Stimulated activated CD8-positive, alpha-beta memory T cell treated with anti-CD3 and anti-CD28 coated beads, Interleukin-15, amount 100 ng/mL, for 24 hours (primary cell): ENCODE data around the gene GORASP1.
A peak's percentile ranks its signal among the peaks of the same experiment; 100 is the strongest.
"Not testable (repeated sequence)": the region's sequence is repeated elsewhere in the genome, so short reads cannot be mapped to it uniquely, and the experiment has no call there.

Experiments
- DNase-seq: peaks from one replicate; pipeline ENCODE4 v3.0.0-alpha.2; 2020; ENCODE audit warnings: low read depth

Gene GORASP1

DNA sequence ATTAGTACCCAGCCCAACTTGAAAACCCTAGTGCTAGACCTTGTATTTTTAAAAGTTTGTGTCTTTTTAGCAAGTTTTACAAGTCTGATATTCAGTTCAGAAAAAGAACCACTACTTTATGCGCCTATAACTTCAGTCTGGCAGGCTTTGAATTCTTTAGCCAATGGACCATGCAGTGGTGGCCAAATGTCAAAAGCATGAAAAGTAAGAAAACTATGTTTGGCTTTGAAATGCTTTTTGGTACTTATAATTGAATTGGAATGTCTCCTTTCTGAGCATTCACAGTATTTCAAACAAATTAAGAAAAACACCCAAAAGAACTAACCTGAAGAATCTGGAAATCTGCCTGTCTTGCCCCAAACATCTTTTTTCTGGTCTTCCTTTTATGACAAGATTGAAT, 42.8 kb downstream of the GORASP1 start:
- DNase-seq = no peak

DNA sequence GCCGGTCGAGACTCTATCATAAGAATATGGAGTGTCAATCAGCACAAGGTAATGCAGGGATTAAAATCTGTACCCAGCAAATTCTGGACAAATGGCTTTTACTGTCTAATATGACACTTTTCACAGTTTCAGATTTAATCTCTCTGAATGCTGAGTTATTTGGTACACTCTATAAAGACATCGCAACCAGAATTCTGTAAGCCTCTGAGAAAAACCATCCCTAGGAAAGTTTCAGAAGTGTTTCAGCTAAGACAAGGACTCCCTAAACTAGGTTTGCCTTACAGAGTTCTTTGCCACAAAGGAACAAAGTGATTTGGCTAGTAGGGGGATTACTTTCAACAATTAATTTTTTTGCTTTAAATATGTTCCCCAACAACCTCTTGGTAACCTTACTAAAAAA, 44.3 kb downstream of the GORASP1 start:
- no peak for DNase-seq

DNA sequence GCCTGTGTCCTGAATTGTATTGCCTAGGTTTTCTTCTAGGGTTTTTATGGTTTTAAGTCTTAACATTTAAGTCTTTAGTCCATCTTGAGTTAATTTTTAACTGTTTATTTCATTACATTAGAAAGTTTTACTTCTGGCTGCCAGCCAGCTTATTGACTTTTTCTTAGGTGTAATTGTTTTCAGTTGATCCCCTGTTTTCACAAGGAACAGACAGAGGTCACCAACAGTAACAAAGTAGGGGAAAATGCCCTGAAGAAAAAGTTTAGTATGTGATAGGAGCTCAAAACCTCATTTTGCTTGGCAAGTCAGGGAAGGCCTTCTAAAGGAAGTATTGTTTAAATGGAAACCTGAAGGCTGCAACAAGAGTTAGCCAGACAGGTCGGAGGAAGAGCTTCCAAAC, 45.2 kb downstream of the GORASP1 start:
- no peak for DNase-seq

DNA sequence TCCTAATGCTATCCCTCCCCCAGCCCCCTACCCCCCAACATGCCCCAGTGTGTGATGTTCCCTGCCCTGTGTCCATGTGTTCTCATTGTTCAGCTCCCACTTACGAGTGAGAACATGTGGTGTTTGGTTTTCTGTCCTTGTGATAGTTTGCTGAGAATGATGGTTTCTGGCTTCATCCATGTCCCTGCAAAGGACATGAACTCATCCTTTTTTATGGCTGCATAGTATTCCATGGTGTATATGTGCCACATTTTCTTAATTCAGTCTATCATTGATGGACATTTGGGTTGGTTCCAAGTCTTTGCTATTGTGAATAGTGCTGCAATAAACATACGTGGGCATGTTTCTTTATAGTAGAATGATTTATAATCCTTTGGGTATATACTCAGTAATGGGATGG, 46.2 kb downstream of the GORASP1 start:
- DNase-seq = not testable (repeated sequence)

DNA sequence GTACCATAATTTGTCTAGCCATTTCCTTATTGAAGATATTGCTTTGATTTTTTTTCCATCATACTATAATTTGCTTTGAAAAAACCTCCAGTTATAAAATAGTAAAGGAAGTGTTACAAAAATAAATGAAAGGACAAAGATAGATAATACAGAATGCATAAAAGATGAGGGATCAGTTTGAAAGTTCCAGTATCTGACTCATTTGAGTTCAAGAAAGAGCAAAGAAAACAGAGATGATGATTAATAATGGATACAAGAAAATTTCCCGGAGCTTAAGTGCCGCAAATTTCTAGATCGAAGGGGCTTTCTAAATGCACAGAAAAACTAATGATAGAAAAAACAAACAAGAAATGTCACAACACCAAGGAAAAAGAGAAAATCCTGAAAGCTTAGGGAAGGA, 51.3 kb downstream of the GORASP1 start:
- DNase-seq = no peak

DNA sequence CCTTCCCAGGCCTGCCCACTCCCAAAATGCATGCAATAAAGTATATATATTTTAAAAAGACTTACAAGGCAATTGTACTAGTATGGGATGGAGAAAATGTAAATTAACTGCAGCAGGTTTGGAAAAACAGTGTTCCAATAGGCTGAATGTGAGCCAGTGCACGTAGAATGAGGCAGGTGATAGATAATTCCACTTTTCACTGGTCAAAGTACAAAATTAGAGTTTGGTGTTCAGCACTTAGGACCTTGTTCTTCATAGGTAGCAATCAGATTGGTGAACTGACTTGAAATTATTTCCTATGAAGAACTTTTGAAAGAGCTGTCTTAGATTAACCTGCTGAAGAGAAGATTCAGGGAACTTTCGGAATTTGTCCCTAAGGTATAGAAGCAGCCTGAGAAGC, 53.7 kb downstream of the GORASP1 start:
- DNase-seq = no peak

DNA sequence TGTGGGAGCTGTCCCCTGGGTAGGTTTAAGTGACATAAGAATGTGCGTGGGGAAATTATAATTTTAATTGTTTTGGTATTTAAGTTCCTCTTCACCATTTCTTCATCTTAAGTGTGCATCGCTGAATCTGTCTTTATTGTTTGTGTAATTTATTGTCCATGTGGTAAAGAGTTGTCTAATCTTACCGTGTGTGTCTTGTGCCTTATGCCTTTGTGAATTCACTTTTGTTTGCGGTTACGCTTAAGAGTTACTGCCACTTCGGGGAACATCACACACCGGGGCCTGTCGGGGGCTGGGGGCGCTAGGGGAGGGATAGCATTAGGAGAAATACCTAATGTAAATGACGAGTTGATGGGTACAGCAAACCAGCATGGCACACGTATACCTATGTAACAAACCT, 54.8 kb downstream of the GORASP1 start:
- DNase-seq = no peak

DNA sequence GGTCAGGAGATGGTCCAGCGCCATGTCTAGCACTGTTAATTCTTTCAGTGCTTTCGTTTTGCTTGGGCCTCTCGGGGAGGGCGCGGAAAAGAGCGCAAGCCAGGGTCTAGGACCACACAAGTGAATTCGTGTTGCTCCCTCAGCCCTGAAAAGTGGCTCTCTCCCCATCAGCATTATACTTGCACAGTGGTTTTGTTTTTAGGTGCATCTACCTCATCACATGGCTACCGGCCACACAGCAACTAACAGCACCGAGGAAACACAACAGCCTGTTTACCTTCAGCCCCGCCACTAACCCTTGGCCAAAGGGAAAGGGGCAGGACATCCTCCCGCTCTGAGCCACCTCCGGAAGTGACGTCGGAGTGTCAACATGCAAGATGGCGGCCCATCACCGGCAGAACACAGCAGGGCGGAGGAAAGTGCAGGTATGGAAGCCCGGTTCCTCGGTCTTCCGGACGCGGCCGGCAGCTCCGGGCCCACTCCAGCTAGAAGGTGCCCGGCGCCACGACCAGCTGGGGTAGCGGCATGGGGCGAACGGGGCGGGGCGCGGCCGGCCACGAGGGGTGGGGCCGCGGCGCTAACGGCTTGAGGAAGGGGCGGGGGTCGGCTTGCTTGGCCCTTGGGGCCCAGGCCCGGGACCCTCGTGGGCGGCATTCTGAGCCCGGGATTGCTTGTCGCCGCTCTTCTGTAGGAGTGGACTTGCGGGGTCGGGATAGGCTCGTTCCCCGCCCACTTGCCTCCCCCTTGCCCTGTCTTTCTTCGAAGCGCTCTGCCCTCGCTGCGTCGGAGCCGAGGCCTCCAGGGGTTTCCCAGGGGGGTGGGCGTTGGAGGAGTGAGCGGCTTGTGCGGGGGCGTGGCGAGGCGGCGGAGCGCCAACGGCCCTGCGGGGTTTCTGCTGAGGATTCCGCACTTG, 55.5 kb downstream of the GORASP1 start, which contains the start of the genes SCN11A and WDR48:
Gene SCN11A, minus strand, starts transcription at position 296 of the 913 bp plus-strand sequence. CDS start 101,582 bp downstream, outside the sequence.
Gene WDR48, plus strand, starts transcription at position 368 of the 913 bp plus-strand sequence. Its CDS starts 10 bp downstream, at position 378.
- DNase-seq = peak; percentile 77

DNA sequence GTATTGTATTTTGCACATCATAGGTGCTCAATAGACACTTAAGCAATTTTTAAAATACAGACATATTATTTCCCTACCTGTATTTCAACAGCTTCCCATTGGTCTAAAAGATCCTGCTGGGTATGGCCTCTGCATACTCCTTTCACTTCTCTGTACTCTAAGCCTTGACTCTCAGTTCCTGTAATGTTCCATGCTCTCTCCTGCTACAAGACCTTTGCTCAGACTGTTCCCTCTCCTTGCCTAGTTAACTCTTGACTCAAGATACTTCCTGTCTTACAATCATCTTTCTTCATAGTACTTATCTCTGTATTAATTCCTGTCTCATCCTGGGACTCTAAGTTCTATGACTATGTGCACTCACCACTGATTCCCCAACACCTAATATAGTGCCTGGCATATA, 57.4 kb downstream of the GORASP1 start:
- no peak for DNase-seq
